Uterus (tissue), 4 donors: Measurements from ENCODE around the gene PTPN6. TPM values are rescaled to one million over a fixed set of nuclear protein-coding genes. Genes with fewer than 3 reads are reported as not detected.

Experiments used
- DNase-seq, 2 donors: peaks; one replicate each; pipeline ENCODE4 v3.0.0-alpha.2; 2019 to 2020
- H3K27ac ChIP-seq, 2 donors: fragments of 200-600 bp; sonication (generic); 1 replicate in 1 of 2; 2 replicates in 1 of 2; pipeline ENCODE4 v1.5.1; 2016 to 2018
- H3K27me3 ChIP-seq, 2 donors: fragments of 200-600 bp; sonication (generic); one replicate each; pipeline ENCODE4 v1.5.1; 2018 to 2019; ENCODE audit warnings: control low read depth in 1 of 2
- H3K36me3 ChIP-seq, 2 donors: fragments of 200-600 bp; sonication (generic); one replicate each; pipeline ENCODE4 v1.5.1; 2019; ENCODE audit warnings: control low read depth in 1 of 2
- H3K4me1 ChIP-seq, 2 donors: fragments of 200-600 bp; sonication (generic); one replicate each; pipeline ENCODE4 v1.5.1; 2018 to 2019; ENCODE audit warnings: control low read depth in 1 of 2
- H3K4me3 ChIP-seq, 2 donors: fragments of 200-600 bp; sonication (generic); 1 replicate in 1 of 2; 2 replicates in 1 of 2; pipeline ENCODE4 v1.5.1; 2018 to 2019; ENCODE audit warnings: mild to moderate bottlenecking in 1 of 2
- H3K9me3 ChIP-seq, 2 donors: fragments of 200-600 bp; sonication (generic); one replicate each; pipeline ENCODE4 v1.5.1; 2019; ENCODE audit warnings: control low read depth in 1 of 2
- CTCF ChIP-seq, 4 experiments: fragments of 200-600 bp in 2 of 4; fragments of 450-650 bp in 2 of 4; sonication (generic) in 2 of 4; IDR thresholded peaks; one replicate each; pipeline ENCODE4 v1.5.1; 2016 to 2019; ENCODE audit warnings: antibody characterized with exemption in 4 of 4, mild to moderate bottlenecking in 2 of 4, moderate library complexity in 1 of 4
- POLR2A ChIP-seq, 2 donors: fragments of 450-650 bp; IDR thresholded peaks; one replicate each; pipeline ENCODE4 v1.6.1; 2016; ENCODE audit warnings: antibody characterized with exemption in 2 of 2, mild to moderate bottlenecking in 1 of 2, moderate library complexity in 1 of 2
- intact Hi-C: fragments of 100-400 bp; cut with DNase I; formaldehyde crosslinking; loops from one replicate; pipeline ENCODE4 v1.15.1; 2023; ENCODE audit warnings: low total_unique reads
- total RNA-seq, 4 donors: library from RNA; depleted of rRNA in 3 of 4; stranded (reverse); fragments of >200 nt in 3 of 4; gene quantifications; one replicate each; pipeline versions ENCODE4 v1.1.0 to v1.2.4, GENCODE V29; 2014 to 2023
- donor health status: DM: yes; HTN: yes; CAD: no.

Gene PTPN6
- total RNA-seq, 4 donors from 2014 or later = 0.59 to 19.8 (median 5.9) TPM

GRCh38 chr12:6978611-6979011 lies 27.5 kb downstream of the PTPN6 start:
- H3K27ac ChIP-seq = no peak overlapping the region
- H3K36me3 ChIP-seq = no peaks in the 10 kb centered on the region

GRCh38 chr12:6979021-6979420 lies 27.9 kb downstream of the PTPN6 start:
- Histone ChIP-seq H3K27ac (no peak overlapping the region), H3K36me3 (no peaks in the 10 kb centered on the region), H3K4me3 (no peak overlapping the region), H3K4me1 (no peaks in the 10 kb centered on the region), H3K9me3 (no peaks in the 10 kb centered on the region), H3K27me3 (no peaks in the 10 kb centered on the region)
- DNase-seq = no peak
- TF ChIP-seq POLR2A (IDR thresholded peaks at IDR 0.05) (no peak), CTCF (IDR thresholded peaks at IDR 0.05) (no peak)
- intact Hi-C loops = no loop called here

More at GRCh38 chr12:6978611-6979011, 27.5 kb downstream of the PTPN6 start:
- H3K4me3 ChIP-seq = no peak overlapping the region
- no peaks in the 10 kb centered on the region for H3K9me3 ChIP-seq
- TF ChIP-seq POLR2A (IDR thresholded peaks at IDR 0.05) = no peak
- TF ChIP-seq CTCF (IDR thresholded peaks at IDR 0.05) = no peak
- H3K4me1 ChIP-seq = no peaks in the 10 kb centered on the region
- intact Hi-C loops = no loop called here
- H3K27me3 ChIP-seq = no peaks in the 10 kb centered on the region
- no peak for DNase-seq

GRCh38 chr12:6979453-6979852 lies 28.3 kb downstream of the PTPN6 start:
- intact Hi-C loops = no loop called here
- Histone ChIP-seq H3K4me1 (no peaks in the 10 kb centered on the region), H3K27me3 (no peaks in the 10 kb centered on the region), H3K36me3 (no peaks in the 10 kb centered on the region), H3K4me3 (no peak overlapping the region), H3K27ac (no peak overlapping the region), H3K9me3 (no peaks in the 10 kb centered on the region)
- TF ChIP-seq POLR2A (IDR thresholded peaks at IDR 0.05) (no peak), CTCF (IDR thresholded peaks at IDR 0.05) (no peak)
- no peak for DNase-seq

GRCh38 chr12:6980075-6980474 lies 28.9 kb downstream of the PTPN6 start:
- no peak for DNase-seq
- H3K4me3 ChIP-seq = no peak overlapping the region
- TF ChIP-seq CTCF (IDR thresholded peaks at IDR 0.05) (no peak), POLR2A (IDR thresholded peaks at IDR 0.05) (no peak)
- intact Hi-C loops = no loop called here
- no peaks in the 10 kb centered on the region for H3K4me1 ChIP-seq
- H3K27ac ChIP-seq = no peak overlapping the region
- H3K9me3 ChIP-seq = no peaks in the 10 kb centered on the region
- no peaks in the 10 kb centered on the region for H3K36me3 ChIP-seq
- H3K27me3 ChIP-seq = no peaks in the 10 kb centered on the region

- no peaks in the 10 kb centered on the region for H3K27me3 ChIP-seq
- H3K27ac ChIP-seq = no peak overlapping the region
- no peak for DNase-seq
- H3K4me3 ChIP-seq = no peak overlapping the region
- H3K36me3 ChIP-seq = no peaks in the 10 kb centered on the region
- TF ChIP-seq POLR2A (IDR thresholded peaks at IDR 0.05) = no peak
- TF ChIP-seq CTCF (IDR thresholded peaks at IDR 0.05) = no peak
- no peaks in the 10 kb centered on the region for H3K4me1 ChIP-seq
- H3K9me3 ChIP-seq = no peaks in the 10 kb centered on the region
- intact Hi-C loops = no loop called here
These were observed 29.6 kb downstream of the PTPN6 start for GRCh38 chr12:6980740-6981139.
